ENCODE results near the gene MLC1.

The MLC1 gene

GRCh38 chr22:50039669-50040443 lies 45.4 kb downstream of the MLC1 start:
- no peak for TF ChIP-seq CTCF (IDR thresholded peaks at IDR 0.05; ENCODE audit: low read depth, low read length, missing control alignments)
- no peak overlapping the region for H3K4me3 ChIP-seq (ENCODE audit: low read depth, low read length)
- in situ Hi-C loops (cut with HindIII; ENCODE audit: low sequenced_read_pairs), result no loop called here
- DNase-seq (ENCODE audit: low read depth), result no peak

GRCh38 chr22:50035976-50036724 lies 49.1 kb downstream of the MLC1 start:
- no peak overlapping the region for H3K4me3 ChIP-seq (ENCODE audit: low read depth, low read length)
- no peak for DNase-seq (ENCODE audit: low read depth)
- in situ Hi-C loops (cut with HindIII; ENCODE audit: low sequenced_read_pairs), result no loop called here
- no peak for TF ChIP-seq CTCF (IDR thresholded peaks at IDR 0.05; ENCODE audit: low read depth, low read length, missing control alignments)

GRCh38 chr22:50035131-50035881 lies 49.9 kb downstream of the MLC1 start:
- DNase-seq (ENCODE audit: low read depth), result no peak
- TF ChIP-seq CTCF (IDR thresholded peaks at IDR 0.05; ENCODE audit: low read depth, low read length, missing control alignments), result no peak
- in situ Hi-C loops (cut with HindIII; ENCODE audit: low sequenced_read_pairs), result no loop called here
- H3K4me3 ChIP-seq (ENCODE audit: low read depth, low read length), result no peak overlapping the region

GRCh38 chr22:50034126-50035081 lies 50.8 kb downstream of the MLC1 start:
- no peak for DNase-seq (ENCODE audit: low read depth)
- no peak for TF ChIP-seq CTCF (IDR thresholded peaks at IDR 0.05; ENCODE audit: low read depth, low read length, missing control alignments)
- H3K4me3 ChIP-seq (ENCODE audit: low read depth, low read length), result no peak overlapping the region
- in situ Hi-C loops (cut with HindIII; ENCODE audit: low sequenced_read_pairs), result no loop called here

- no peak for TF ChIP-seq CTCF (IDR thresholded peaks at IDR 0.05; ENCODE audit: low read depth, low read length, missing control alignments)
- in situ Hi-C loops (cut with HindIII; ENCODE audit: low sequenced_read_pairs), result no loop called here
- no peak overlapping the region for H3K4me3 ChIP-seq (ENCODE audit: low read depth, low read length)
- no peak for DNase-seq (ENCODE audit: low read depth)
Observed at GRCh38 chr22:50032941-50033601, 52.2 kb downstream of the MLC1 start.
